Stomach (tissue), 9 donors: ENCODE results near the gene TMTC1. TPM values are rescaled to one million over a fixed set of nuclear protein-coding genes. Genes with fewer than 3 reads are reported as not detected.

Experiments
- DNase-seq, 2 donors: peaks; one replicate each; pipeline versions ENCODE4 v3.0.0 to v3.0.0-alpha.2; 2013 to 2019
- H3K27ac ChIP-seq, 5 donors: fragments of 200-600 bp in 4 of 5; sonication (generic) in 4 of 5; one replicate each; pipeline ENCODE4 v1.5.1; 2013 to 2019; ENCODE audit warnings: mild to moderate bottlenecking in 1 of 5, moderate library complexity in 1 of 5
- H3K27me3 ChIP-seq, 3 donors: fragments of 200-600 bp; sonication (generic); one replicate each; pipeline ENCODE4 v1.5.1; 2017 to 2019; ENCODE audit warnings: mixed run types in 1 of 3
- H3K36me3 ChIP-seq, 4 donors: fragments of 200-600 bp; sonication (generic); 1 replicate in 3 of 4; 2 replicates in 1 of 4; pipeline ENCODE4 v1.5.1; 2016 to 2019
- H3K4me1 ChIP-seq, 4 donors: fragments of 200-600 bp; sonication (generic); one replicate each; pipeline ENCODE4 v1.5.1; 2016 to 2019
- H3K4me3 ChIP-seq, 4 donors: fragments of 200-600 bp; sonication (generic) in 3 of 4; one replicate each; pipeline ENCODE4 v1.5.1; 2016 to 2019; ENCODE audit warnings: mild to moderate bottlenecking in 1 of 4
- H3K9me3 ChIP-seq, 4 donors: fragments of 200-600 bp; sonication (generic); one replicate each; pipeline ENCODE4 v1.5.1; 2016 to 2019
- CTCF ChIP-seq, 7 experiments: fragments of 450-650 bp in 4 of 7; fragments of 200-600 bp in 3 of 7; sonication (generic) in 3 of 7; IDR thresholded peaks; one replicate each; pipeline ENCODE4 v1.5.1; 2016 to 2019; ENCODE audit warnings: antibody characterized with exemption in 7 of 7, control low read depth in 2 of 7, mild to moderate bottlenecking in 1 of 7
- EP300 ChIP-seq: sonication (generic); formaldehyde crosslinking; IDR thresholded peaks from one replicate; pipeline ENCODE4 v1.6.1; 2017; ENCODE audit warnings: antibody characterized with exemption
- POLR2A ChIP-seq, 4 donors: fragments of 450-650 bp; IDR thresholded peaks; one replicate each; pipeline ENCODE4 v1.6.1; 2016; ENCODE audit warnings: antibody characterized with exemption in 4 of 4, control low read depth in 2 of 4, mild to moderate bottlenecking in 1 of 4, moderate library complexity in 1 of 4
- POLR2AphosphoS5 ChIP-seq, 3 donors: sonication (generic); formaldehyde crosslinking; IDR thresholded peaks; one replicate each; pipeline ENCODE4 v1.6.1; 2016; ENCODE audit warnings: antibody characterized with exemption in 3 of 3
- WGBS, 5 donors: extraction: QIAGEN DNeasy Blood & Tissue Kit in 3 of 5; methylation state at CpG; one replicate each; pipeline versions ENCODE4 v1.1.5 to v1.1.7; 2013 to 2018; 5-methylcytosine and 5-hydroxymethylcytosine counted together
- intact Hi-C: fragments of 100-400 bp; cut with DNase I; formaldehyde crosslinking; loops from one replicate; pipeline ENCODE4 v1.15.1; 2023; ENCODE audit warnings: low total_unique reads
- polyA plus RNA-seq, 3 donors: library from polyadenylated mRNA; stranded (reverse); fragments of 200-250 nt; gene quantifications; one replicate each; pipeline ENCODE4 v1.2.3, GENCODE V29; 2013
- total RNA-seq, 5 donors: library from RNA; depleted of rRNA; stranded (reverse); fragments of >200 nt; gene quantifications; one replicate each; pipeline versions ENCODE4 v1.1.0 to v1.2.3, GENCODE V29; 2014 to 2016
- donor health status: healthy with polysubstance abuse.
- donor health status: Bipolar disorder and iron deficiency.
- donor health status: healthy.

Gene TMTC1
- total and polyA plus RNA-seq, 8 donors: 1.5 to 76.8 (median 19.1) TPM

GRCh38 chr12:29580971-29581370 is 202.8 kb downstream of the TMTC1 start:
- no peak overlapping the region for H3K4me3 ChIP-seq
- peak overlapping the region in 1 of 5 donors; percentile 56 for H3K27ac ChIP-seq
- no peak for DNase-seq
- WGBS, 5 donors: 65 to 81% (median 71%) methylated on average over 1 of the region's 1 CpG
- intact Hi-C loops: no loop called here
- no peak for TF ChIP-seq POLR2AphosphoS5 (IDR thresholded peaks at IDR 0.05)
- TF ChIP-seq POLR2A (IDR thresholded peaks at IDR 0.05): no peak
- no peak for TF ChIP-seq CTCF (IDR thresholded peaks at IDR 0.05)
- no peak for TF ChIP-seq EP300
- H3K36me3 ChIP-seq: no peaks in the 10 kb centered on the region
- no peaks in the 10 kb centered on the region for H3K9me3 ChIP-seq
- no peaks in the 10 kb centered on the region for H3K27me3 ChIP-seq
- peaks cover 9 to 34% (median 23%) of the 10 kb centered on the region in 4 donors for H3K4me1 ChIP-seq

GRCh38 chr12:29578731-29579130 is 205.0 kb downstream of the TMTC1 start:
- Histone ChIP-seq H3K27ac (peak overlapping the region in 3 of 5 donors; percentile 0 to 27 (median 14)), H3K4me1 (peaks cover 9 to 31% (median 21%) of the 10 kb centered on the region in 4 donors), H3K9me3 (no peaks in the 10 kb centered on the region), H3K4me3 (no peak overlapping the region), H3K36me3 (no peaks in the 10 kb centered on the region), H3K27me3 (no peaks in the 10 kb centered on the region)
- intact Hi-C loops: no loop called here
- WGBS, 5 donors: 50 to 76% (median 54%) methylated on average over 3 of the region's 3 CpGs
- TF ChIP-seq CTCF (IDR thresholded peaks at IDR 0.05): no peak
- TF ChIP-seq EP300: no peak
- no peak for TF ChIP-seq POLR2A (IDR thresholded peaks at IDR 0.05)
- TF ChIP-seq POLR2AphosphoS5 (IDR thresholded peaks at IDR 0.05): no peak
- DNase-seq: no peak

- H3K9me3 ChIP-seq: no peaks in the 10 kb centered on the region
- no peak for DNase-seq
- intact Hi-C loops: no loop called here
- H3K4me1 ChIP-seq: peaks cover 9 to 24% (median 16%) of the 10 kb centered on the region in 4 donors
- TF ChIP-seq POLR2A (IDR thresholded peaks at IDR 0.05) (no peak), CTCF (IDR thresholded peaks at IDR 0.05) (no peak), EP300 (no peak), POLR2AphosphoS5 (IDR thresholded peaks at IDR 0.05) (no peak)
- peak overlapping the region in 3 of 5 donors; percentile 0 to 14 (median 11) for H3K27ac ChIP-seq
- 8 to 19% (median 15%) methylated on average over 1 of the region's 1 CpG for WGBS, 5 donors
- H3K4me3 ChIP-seq: no peak overlapping the region
- no peaks in the 10 kb centered on the region for H3K27me3 ChIP-seq
- H3K36me3 ChIP-seq: no peaks in the 10 kb centered on the region
These were observed 205.7 kb downstream of the TMTC1 start for GRCh38 chr12:29578070-29578469.

GRCh38 chr12:29574500-29574899 is 209.2 kb downstream of the TMTC1 start:
- no peaks in the 10 kb centered on the region for H3K9me3 ChIP-seq
- no peak overlapping the region for H3K4me3 ChIP-seq
- WGBS, 5 donors: 75 to 85% (median 79%) methylated on average over 4 of the region's 4 CpGs
- no peak for DNase-seq
- H3K36me3 ChIP-seq: peaks cover 0 to 17% (median 2%) of the 10 kb centered on the region in 4 donors
- TF ChIP-seq EP300 (no peak), CTCF (IDR thresholded peaks at IDR 0.05) (no peak), POLR2AphosphoS5 (IDR thresholded peaks at IDR 0.05) (no peak), POLR2A (IDR thresholded peaks at IDR 0.05) (no peak)
- peaks cover 0 to 3% (median 0%) of the 10 kb centered on the region in 4 donors for H3K4me1 ChIP-seq
- no peak overlapping the region for H3K27ac ChIP-seq
- no peaks in the 10 kb centered on the region for H3K27me3 ChIP-seq
- intact Hi-C loops: no loop called here
